H9 (cell line): ENCODE results near the gene PHF24. TPM values are rescaled to one million over a fixed set of nuclear protein-coding genes. Genes with fewer than 3 reads are reported as not detected.
A peak's percentile ranks its signal among the peaks of the same experiment; 100 is the strongest.

Source experiments
- DNase-seq: peaks from one replicate; pipeline ENCODE4 v3.0.0-alpha.2; 2017
- H2AFZ ChIP-seq: one replicate; pipeline ENCODE4 v1.6.1; 2013; ENCODE audit warnings: mild to moderate bottlenecking, low read length, control low read depth, moderate library complexity
- H2AK5ac ChIP-seq: 2 replicates; pipeline ENCODE4 v1.6.1; 2013; ENCODE audit warnings: low read length, control low read depth, mixed read lengths; ENCODE audit not compliant: insufficient read length
- H2BK120ac ChIP-seq: one replicate; pipeline ENCODE4 v1.6.1; 2013; ENCODE audit warnings: low read depth, mild to moderate bottlenecking, low read length, control low read depth, inconsistent platforms; ENCODE audit not compliant: poor library complexity, severe bottlenecking
- H2BK12ac ChIP-seq: 2 replicates; pipeline ENCODE4 v1.6.1; 2013; ENCODE audit warnings: low read length, control low read depth, mixed read lengths, low read depth; ENCODE audit not compliant: insufficient read length
- H2BK15ac ChIP-seq: 2 replicates; pipeline ENCODE4 v1.6.1; 2013; ENCODE audit warnings: low read depth, low read length, control low read depth
- H2BK20ac ChIP-seq: one replicate; pipeline ENCODE4 v1.6.1; 2013; ENCODE audit warnings: low read depth, mild to moderate bottlenecking, low read length, control low read depth, inconsistent platforms; ENCODE audit not compliant: poor library complexity, severe bottlenecking
- H2BK5ac ChIP-seq: 2 replicates; pipeline ENCODE4 v1.6.1; 2013; ENCODE audit warnings: low read length, control low read depth, mixed read lengths; ENCODE audit not compliant: insufficient read length
- H3K14ac ChIP-seq: 2 replicates; pipeline ENCODE4 v1.6.1; 2013; ENCODE audit warnings: low read length, control low read depth; ENCODE audit not compliant: insufficient read depth
- H3K18ac ChIP-seq: 2 replicates; pipeline ENCODE4 v1.6.1; 2013; ENCODE audit warnings: low read depth, mild to moderate bottlenecking, mixed read lengths, low read length, control low read depth; ENCODE audit not compliant: insufficient read length
- H3K23ac ChIP-seq: 2 replicates; pipeline ENCODE4 v1.6.1; 2013; ENCODE audit warnings: low read length, control low read depth, mixed read lengths, low read depth; ENCODE audit not compliant: insufficient read length
- H3K23me2 ChIP-seq: 2 replicates; pipeline ENCODE4 v1.6.1; 2013; ENCODE audit warnings: low read depth, mild to moderate bottlenecking, mixed read lengths, low read length, control low read depth; ENCODE audit not compliant: insufficient read length, poor library complexity, severe bottlenecking
- H3K27ac ChIP-seq: 2 replicates; pipeline ENCODE4 v1.5.1; 2013; ENCODE audit warnings: low read length, control low read depth, mixed read lengths, low read depth; ENCODE audit not compliant: insufficient read length
- H3K27me3 ChIP-seq: 2 replicates; pipeline ENCODE4 v1.6.1; 2013; ENCODE audit warnings: low read length, control low read depth, inconsistent platforms; ENCODE audit not compliant: insufficient read depth
- H3K4ac ChIP-seq: 2 replicates; pipeline ENCODE4 v1.6.1; 2013; ENCODE audit warnings: low read depth, mild to moderate bottlenecking, control low read depth, inconsistent platforms, low read length, moderate library complexity
- H3K4me1 ChIP-seq: 2 replicates; pipeline ENCODE4 v1.6.1; 2013; ENCODE audit warnings: low read length, control low read depth, inconsistent platforms; ENCODE audit not compliant: insufficient read depth
- H3K4me2 ChIP-seq: 2 replicates; pipeline ENCODE4 v1.6.1; 2013; ENCODE audit warnings: low read length, control low read depth, mixed read lengths; ENCODE audit not compliant: insufficient read length, insufficient read depth
- H3K56ac ChIP-seq: 2 replicates; pipeline ENCODE4 v1.6.1; 2013; ENCODE audit warnings: low read depth, mild to moderate bottlenecking, mixed read lengths, low read length, control low read depth; ENCODE audit not compliant: insufficient read length
- H3K79me1 ChIP-seq: 2 replicates; pipeline ENCODE4 v1.6.1; 2013; ENCODE audit warnings: low read depth, mild to moderate bottlenecking, moderate library complexity, low read length, control low read depth, inconsistent platforms; ENCODE audit not compliant: insufficient read depth, poor library complexity, severe bottlenecking
- H3K79me2 ChIP-seq: 2 replicates; pipeline ENCODE4 v1.6.1; 2013; ENCODE audit warnings: low read length, control low read depth, inconsistent platforms; ENCODE audit not compliant: insufficient read depth
- H3K9ac ChIP-seq: 2 replicates; pipeline ENCODE4 v1.6.1; 2013; ENCODE audit warnings: low read length, control low read depth, mixed read lengths; ENCODE audit not compliant: insufficient read length; ENCODE audit errors: extremely low read depth
- H3K9me3 ChIP-seq: one replicate; pipeline ENCODE4 v1.6.1; 2013; ENCODE audit warnings: low read depth, low read length, inconsistent platforms; ENCODE audit not compliant: control insufficient read depth
- H3T11ph ChIP-seq: one replicate; pipeline ENCODE4 v1.6.1; 2013; ENCODE audit warnings: mild to moderate bottlenecking, low read length, control low read depth, inconsistent platforms
- H4K20me1 ChIP-seq: one replicate; pipeline ENCODE4 v1.6.1; 2013; ENCODE audit not compliant: control insufficient read depth, insufficient read length, insufficient read depth
- H4K5ac ChIP-seq: 2 replicates; pipeline ENCODE4 v1.6.1; 2013; ENCODE audit warnings: low read depth, mild to moderate bottlenecking, mixed read lengths, low read length, control low read depth; ENCODE audit not compliant: insufficient read length
- H4K8ac ChIP-seq: replicated peaks from 2 replicates; pipeline ENCODE4 v1.6.1; 2013; ENCODE audit warnings: low read length, control low read depth, mixed read lengths, low read depth; ENCODE audit not compliant: insufficient read length
- H4K91ac ChIP-seq: 2 replicates; pipeline ENCODE4 v1.6.1; 2013; ENCODE audit warnings: low read depth, mild to moderate bottlenecking, moderate library complexity, mixed read lengths, low read length, control low read depth; ENCODE audit not compliant: insufficient read length
- H3K27ac Mint-ChIP-seq, 3 experiments: 2 replicates in 2 of 3; 3 replicates in 1 of 3; pipeline ENCODE4 v1.8.0; 2020 to 2021; ENCODE audit warnings: mixed read lengths in 3 of 3, mild to moderate bottlenecking in 1 of 3, moderate library complexity in 1 of 3
- H3K27me3 Mint-ChIP-seq: 2 replicates; pipeline ENCODE4 v1.8.0; 2021; ENCODE audit warnings: low read depth, mild to moderate bottlenecking, moderate library complexity, mixed read lengths
- H3K36me3 Mint-ChIP-seq, 3 experiments: 2 replicates in 2 of 3; 3 replicates in 1 of 3; pipeline ENCODE4 v1.8.0; 2020 to 2021; ENCODE audit warnings: low read depth in 3 of 3, mixed read lengths in 3 of 3; ENCODE audit not compliant: insufficient read depth in 1 of 3
- H3K4me1 Mint-ChIP-seq, 2 experiments: 2 replicates each; pipeline ENCODE4 v1.8.0; 2020; ENCODE audit warnings: mixed read lengths in 2 of 2
- H3K4me3 Mint-ChIP-seq, 2 experiments: 2 replicates in 1 of 2; 3 replicates in 1 of 2; pipeline ENCODE4 v1.8.0; 2020 to 2021; ENCODE audit warnings: mild to moderate bottlenecking in 2 of 2, mixed read lengths in 2 of 2, moderate library complexity in 1 of 2
- H3K9me3 Mint-ChIP-seq, 2 experiments: 2 replicates in 1 of 2; 3 replicates in 1 of 2; pipeline ENCODE4 v1.8.0; 2020; ENCODE audit warnings: mild to moderate bottlenecking in 2 of 2, mixed read lengths in 2 of 2, moderate library complexity in 1 of 2
- CTCF ChIP-seq: fragments of 200-600 bp; sonication (generic); conservative IDR thresholded peaks from 3 replicates; pipeline ENCODE4 v1.8.0; 2021; ENCODE audit warnings: antibody characterized with exemption, mild to moderate bottlenecking
- WGBS: extraction: QIAGEN DNeasy Blood & Tissue Kit; methylation state at CpG from one replicate; pipeline ENCODE4 v1.1.7; 2013; ENCODE audit warnings: missing lambda C conversion rate, low lambda C conversion rate, mixed read lengths; ENCODE audit not compliant: insufficient read length; ENCODE audit errors: extremely low coverage; 5-methylcytosine and 5-hydroxymethylcytosine counted together
- total RNA-seq: library from RNA; stranded (reverse); gene quantifications from 2 replicates; pipeline ENCODE4 v1.2.1, GENCODE V29; 2021

The PHF24 gene
- total RNA-seq, 1 experiment from 2014 or later, result 0.24 TPM

DNA sequence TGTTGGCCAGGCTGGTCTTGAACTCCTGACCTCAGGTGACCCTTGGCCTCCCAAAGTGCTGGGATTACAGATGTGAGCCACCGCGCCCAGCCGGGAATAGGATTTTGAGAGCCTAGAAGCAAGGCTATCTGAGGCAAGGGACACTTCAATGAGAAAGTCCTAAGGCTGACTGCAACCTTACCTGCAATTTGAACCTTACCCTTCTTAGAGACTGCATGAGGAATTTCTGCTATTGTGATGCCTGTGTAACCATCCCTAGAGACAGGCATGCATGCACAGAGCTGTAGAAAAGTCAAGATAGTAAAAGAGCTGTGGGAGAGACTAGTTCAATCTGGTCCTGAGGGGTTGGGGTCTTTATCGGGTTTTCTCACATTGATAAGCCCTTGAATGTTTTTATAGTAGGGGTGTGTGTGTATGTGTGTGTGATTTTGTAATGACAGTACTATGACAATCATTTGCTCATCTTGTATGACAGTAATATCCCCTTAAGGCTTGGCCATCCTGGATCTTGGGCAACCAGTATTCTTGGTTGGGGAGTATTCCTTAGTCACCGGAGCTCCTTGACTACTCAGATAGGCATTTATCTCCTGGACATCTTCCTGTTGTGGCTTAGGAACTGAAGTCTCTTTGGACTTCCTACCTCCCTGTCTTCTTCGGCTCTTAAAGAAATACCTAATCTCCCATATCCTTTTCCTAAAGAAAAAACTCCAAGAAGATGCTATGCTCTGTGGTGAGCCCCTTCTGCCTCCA is 42.6 kb downstream of the PHF24 start:
- Histone ChIP-seq H2AK5ac (no peak overlapping the region), H4K91ac (no peak overlapping the region), H3T11ph (no peak overlapping the region), H2BK15ac (no peak overlapping the region), H3K79me2 (no peaks in the 10 kb centered on the region), H2AFZ (no peak overlapping the region), H3K9me3 (no peaks in the 10 kb centered on the region), H2BK5ac (no peak overlapping the region), H3K56ac (no peak overlapping the region), H3K9ac (no peak overlapping the region), H2BK12ac (no peak overlapping the region), H4K20me1 (no peaks in the 10 kb centered on the region), H2BK20ac (no peak overlapping the region), H3K27me3 (no peaks in the 10 kb centered on the region), H3K14ac (no peak overlapping the region), H3K79me1 (no peaks in the 10 kb centered on the region), H4K5ac (no peak overlapping the region), H2BK120ac (no peak overlapping the region), H3K4ac (no peak overlapping the region), H3K18ac (no peak overlapping the region), H3K4me2 (no peak overlapping the region), H3K27ac (no peak overlapping the region), H3K23ac (no peak overlapping the region), H4K8ac (no peak overlapping the region), H3K23me2 (no peaks in the 10 kb centered on the region), H3K4me1 (peaks cover 8% of the 10 kb centered on the region; the same call in 1 of the 2 replicates)
- Mint-ChIP-seq H3K9me3 (no peaks in the 10 kb centered on the region), H3K27me3 (no peaks in the 10 kb centered on the region), H3K4me3 (no peak overlapping the region), H3K36me3 (peaks cover 14 to 27% (median 20%) of the 10 kb centered on the region in 3 experiments; a peak in 6 of 7 replicates), H3K27ac (peak overlapping the region in 1 of 3 experiments; percentile 2; a peak in 1 of 7 replicates), H3K4me1 (peaks cover 35 to 46% of the 10 kb centered on the region in 2 experiments)
- TF ChIP-seq CTCF, result no peak
- WGBS, result no CpG with 5 or more reads among the region's 6 CpGs
- DNase-seq, result peak; percentile 27
